Placental pericyte (primary cell): ENCODE results near the gene DPY30. TPM values are rescaled to one million over a fixed set of nuclear protein-coding genes. Genes with fewer than 3 reads are reported as not detected.

ENCODE experiments used
- total RNA-seq: library from RNA; depleted of rRNA; stranded (reverse); fragments of >200 nt; gene quantifications from 2 replicates; pipeline ENCODE4 v1.2.3, GENCODE V29; 2012

The DPY30 gene
- total RNA-seq = 34.8 and 42.9 TPM in 2 replicates

GRCh38 chr2:32039447-32040219, at the start of gene DPY30:
DPY30 (minus strand) TSS chr2:32039805; CDS start chr2:32039456, 349 bp downstream.

GRCh38 chr2:32063310-32064020, 23.9 kb upstream of the DPY30 start, which contains the start of gene SPAST:
SPAST (plus strand) TSS chr2:32063556; CDS start chr2:32063832, 276 bp downstream.

GRCh38 chr2:32010670-32011484, 28.7 kb downstream of the DPY30 start, which contains the start of gene MEMO1:
MEMO1 (minus strand) TSS chr2:32011008; CDS start chr2:32010247, 761 bp downstream.

Other genes with a start within 250 kb of the DPY30 start
- 25.8 and 50.5 TPM in 2 replicates for gene MEMO1, start 28.8 kb downstream of the DPY30 start, total RNA-seq
- 19.0 and 20.9 TPM in 2 replicates for gene SPAST, start 23.8 kb upstream of the DPY30 start, total RNA-seq
- 30.9 and 46.1 TPM in 2 replicates for gene SLC30A6, start 126.1 kb upstream of the DPY30 start, total RNA-seq
- not detected in 2 replicates for gene NLRC4, start 225.1 kb upstream of the DPY30 start, total RNA-seq
- gene YIPF4, start 238.1 kb upstream of the DPY30 start, total RNA-seq = 17.9 and 18.9 TPM in 2 replicates